DMS153 treated with DMSO at 0.1 percent for 48 hours (cell line): ENCODE data around the gene SH3D19.
A peak's percentile ranks its signal among the peaks of the same experiment; 100 is the strongest.
"Not testable (repeated sequence)": the region's sequence is repeated elsewhere in the genome, so short reads cannot be mapped to it uniquely, and the experiment has no call there.

ENCODE experiments used
- DNase-seq: peaks from one replicate; lab custom pipeline; 2025; ENCODE audit not compliant: unreplicated experiment; lab: John Stamatoyannopoulos, UW

SH3D19 gene

DNA sequence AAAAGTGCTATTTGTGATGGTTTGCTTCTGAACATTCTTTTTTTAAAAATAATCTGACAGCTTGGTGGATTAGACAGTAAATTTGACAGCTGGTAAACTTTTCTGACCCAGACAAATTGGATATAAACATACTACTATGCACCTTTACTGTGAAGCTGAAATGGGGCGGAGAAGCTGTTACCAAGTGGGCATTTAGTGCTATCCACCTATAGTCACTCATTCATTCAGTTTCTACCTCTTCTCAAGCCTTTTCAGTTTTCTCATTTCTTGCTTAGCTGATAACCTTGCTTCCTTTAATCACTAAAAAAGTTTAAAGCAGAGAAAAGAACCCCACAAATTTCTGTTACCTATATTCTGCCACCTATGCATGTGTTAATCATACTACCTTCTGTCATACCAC lies 220.8 kb downstream of the SH3D19 start:
- DNase-seq: no peak

DNA sequence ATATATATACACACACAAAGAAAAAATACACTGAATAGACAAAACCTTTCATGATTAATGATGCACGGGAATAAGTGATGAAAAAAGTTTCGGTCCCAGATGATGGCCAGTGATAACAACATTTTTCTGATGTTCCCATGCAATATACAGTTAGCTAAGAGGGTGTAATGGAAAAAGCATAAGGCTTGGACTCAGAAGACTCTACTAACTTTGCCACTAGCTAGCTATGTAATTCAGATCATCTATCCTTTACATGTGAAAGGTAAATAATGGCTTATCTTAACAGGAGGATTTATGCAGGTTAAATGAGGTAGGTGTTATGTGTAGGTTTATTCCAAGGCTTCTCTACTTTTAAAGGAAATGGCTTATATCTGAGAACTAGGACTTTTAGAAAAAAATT lies 221.6 kb downstream of the SH3D19 start:
- no peak for DNase-seq

DNA sequence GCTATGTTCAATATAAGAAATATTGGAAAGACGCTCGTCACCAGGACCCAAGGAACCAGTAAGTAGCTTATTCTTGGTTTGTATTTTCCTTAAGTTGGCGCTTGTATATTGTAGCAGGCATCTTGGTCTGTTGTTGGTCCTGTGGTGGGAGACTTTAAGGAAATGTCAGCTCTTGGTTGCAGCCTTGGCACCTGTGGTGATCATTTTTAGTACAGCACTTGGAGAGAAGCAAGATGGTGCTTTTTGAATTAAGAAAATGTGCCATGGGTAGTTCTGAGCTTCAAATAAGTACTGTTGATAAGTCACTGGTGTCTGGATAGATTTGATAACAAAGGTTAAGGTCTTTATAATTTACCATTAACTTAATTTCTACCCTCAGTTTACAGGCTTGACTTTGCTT lies 224.9 kb downstream of the SH3D19 start:
- no peak for DNase-seq

DNA sequence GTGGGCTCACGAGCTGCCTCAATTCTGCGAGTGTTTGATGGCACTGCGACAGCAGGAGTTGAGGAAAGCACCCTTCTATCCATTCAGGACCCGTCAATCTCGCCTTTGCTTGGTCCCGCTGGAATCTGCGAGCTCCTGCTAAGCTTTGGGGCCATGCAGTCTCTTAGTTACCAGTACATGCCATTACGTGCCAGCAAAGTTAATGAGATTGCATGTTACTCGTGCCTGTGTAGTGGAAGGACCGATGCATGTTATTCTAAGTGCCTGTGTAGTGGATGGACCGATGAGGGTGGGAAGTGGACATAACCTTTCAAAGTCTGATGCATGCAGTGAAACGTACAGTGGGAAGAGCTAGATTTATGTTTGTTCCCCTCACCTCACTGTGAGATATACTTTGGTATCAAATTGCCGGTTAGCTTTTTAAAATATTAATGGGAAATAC lies 225.4 kb downstream of the SH3D19 start:
- DNase-seq: no peak

DNA sequence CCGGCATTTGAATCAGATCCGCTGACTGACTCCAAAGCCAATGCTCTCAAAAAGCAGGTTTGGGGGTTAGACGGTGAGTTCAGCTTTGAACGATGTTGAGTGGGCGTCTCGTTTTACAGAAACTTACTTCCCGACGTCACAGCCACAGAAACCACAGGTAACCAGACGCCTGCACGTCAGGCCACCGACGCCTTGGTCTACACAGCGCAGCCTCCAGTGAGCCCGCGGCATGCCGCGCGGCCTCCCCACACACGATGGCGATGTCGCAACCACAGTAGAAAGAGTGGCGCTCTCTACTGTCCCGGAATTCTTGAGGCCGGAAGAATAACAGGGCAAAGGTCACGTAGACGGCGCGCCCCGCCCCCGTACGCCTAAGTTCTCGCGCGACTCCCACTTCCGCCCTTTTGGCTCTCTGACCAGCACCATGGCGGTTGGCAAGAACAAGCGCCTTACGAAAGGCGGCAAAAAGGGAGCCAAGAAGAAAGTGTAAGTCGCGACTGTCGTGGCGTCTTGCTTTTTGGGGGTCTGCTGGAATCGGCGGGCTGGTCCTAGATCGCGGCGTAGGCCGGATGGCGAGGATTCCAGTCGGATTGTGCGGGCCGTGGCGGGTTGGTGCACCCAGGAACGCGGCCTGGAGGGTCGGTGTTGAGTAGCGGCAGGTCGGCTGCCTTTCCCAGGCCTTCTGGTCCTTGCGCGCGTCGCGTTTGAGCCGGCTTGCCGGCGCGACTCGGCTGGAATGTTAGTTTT lies 226.0 kb downstream of the SH3D19 start, which contains the start of gene RPS3A:
TSS of gene RPS3A (plus strand) at position 400 of the 747 bp plus-strand sequence. CDS start at position 425, 25 bp downstream.
- DNase-seq: peak; percentile 86

DNA sequence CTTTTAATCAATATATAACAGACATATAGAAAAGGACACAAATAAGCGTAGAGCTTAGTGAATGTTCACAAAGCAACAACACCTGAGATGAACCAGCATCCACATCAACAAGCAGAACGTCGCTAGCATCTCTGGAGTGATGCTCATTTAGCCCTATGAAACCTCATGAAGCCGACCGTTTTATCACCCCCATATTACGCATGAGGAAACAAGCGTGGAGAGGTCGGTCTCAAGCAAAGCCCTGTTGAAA lies 226.5 kb downstream of the SH3D19 start:
- DNase-seq: no peak

DNA sequence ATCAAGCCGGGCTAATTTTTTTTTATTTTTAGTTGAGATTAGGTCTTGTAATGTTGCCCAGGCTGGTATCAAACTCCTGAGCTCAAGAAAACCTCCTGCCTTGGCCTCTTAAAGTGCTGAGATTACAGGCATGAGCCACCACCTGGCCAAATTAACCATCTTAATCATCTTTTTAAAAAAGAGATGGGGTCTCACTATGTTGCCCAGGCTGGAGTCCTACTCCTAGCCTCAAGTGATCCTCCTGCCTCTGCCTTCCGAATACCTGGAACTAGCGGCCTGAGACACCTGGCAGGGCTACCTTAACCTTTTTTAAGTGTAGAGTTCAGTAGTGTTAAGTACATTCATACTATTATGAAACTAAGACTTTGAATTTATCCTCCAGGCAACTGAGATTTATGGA lies 227.6 kb downstream of the SH3D19 start:
- DNase-seq: no peak

DNA sequence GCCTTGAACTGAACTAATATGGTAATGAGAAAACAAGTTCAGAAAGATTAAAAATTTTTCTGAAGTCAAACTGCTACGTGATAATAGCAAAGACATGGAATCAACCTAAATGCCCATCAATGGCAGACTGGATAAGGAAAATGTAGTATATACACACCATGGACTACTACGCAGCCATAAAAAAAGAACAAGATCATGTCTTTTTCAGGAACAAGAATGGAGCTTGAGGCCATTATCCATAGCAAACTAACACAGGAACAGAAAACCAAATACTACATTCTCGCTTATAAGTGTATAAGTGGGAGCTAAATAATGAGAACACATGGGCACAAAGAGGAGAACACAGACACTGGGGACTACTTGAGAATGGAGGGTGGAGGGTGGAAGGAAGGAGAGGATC lies 230.3 kb downstream of the SH3D19 start:
- no peak for DNase-seq

DNA sequence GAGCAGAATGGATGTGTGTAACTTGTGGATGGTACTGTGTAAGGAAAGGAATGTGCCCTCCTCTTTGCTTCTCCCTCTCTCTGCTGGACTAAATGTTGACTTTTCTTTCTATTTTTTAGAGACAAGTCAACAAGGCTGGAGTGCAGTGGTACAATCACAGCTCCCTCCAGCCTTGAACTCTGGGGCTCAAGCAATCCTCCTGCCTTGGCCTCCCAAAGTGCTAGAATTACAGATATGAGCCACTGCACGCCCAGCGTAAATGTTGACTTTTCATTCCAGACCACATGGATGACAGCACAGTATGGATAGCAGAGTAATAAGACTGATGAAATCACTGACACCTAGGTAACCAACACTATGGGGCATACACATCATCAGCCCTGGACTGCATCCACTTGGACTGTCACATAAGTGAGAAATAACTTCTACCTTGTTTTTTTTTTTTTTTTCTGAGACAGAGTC lies 231.1 kb downstream of the SH3D19 start:
- DNase-seq: no peak

DNA sequence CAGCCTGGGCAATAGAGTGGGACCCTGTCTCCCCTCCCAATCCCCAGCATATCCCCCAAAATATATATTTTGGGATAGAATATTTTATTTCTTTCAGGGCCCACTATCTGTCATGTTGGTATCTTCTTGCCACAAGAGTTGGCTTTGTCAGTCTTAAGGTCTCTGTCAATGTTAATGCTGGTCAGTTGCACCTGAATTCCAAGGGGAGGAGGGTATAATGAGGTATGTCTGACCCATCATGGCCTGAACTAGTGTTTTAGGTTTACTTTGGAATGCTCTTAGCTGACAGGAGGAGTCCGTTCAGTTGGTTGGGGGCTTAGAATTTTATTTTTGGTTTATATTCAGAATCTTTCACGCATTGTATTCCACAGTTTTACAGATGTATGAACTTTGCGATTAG lies 232.2 kb downstream of the SH3D19 start:
- DNase-seq: no peak

DNA sequence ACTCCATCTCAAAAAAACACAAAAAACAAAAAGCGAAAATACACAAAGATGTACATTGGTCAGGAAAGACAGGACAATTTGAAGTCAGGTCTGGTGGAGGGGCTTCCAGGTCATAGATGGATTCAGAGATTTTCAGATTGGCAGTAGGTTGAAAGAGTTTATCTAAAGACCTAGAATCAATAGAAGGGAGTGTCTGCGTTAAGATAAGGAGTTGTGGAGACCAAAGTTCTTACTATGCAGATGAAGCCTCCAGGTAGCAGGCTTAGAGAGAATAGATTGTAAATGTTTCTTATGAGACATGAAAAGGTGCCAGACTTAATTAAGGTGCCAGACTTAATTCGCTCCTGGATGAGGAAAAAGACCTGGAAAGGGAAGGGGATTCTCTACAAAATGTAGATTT lies 232.9 kb downstream of the SH3D19 start:
- no peak for DNase-seq

DNA sequence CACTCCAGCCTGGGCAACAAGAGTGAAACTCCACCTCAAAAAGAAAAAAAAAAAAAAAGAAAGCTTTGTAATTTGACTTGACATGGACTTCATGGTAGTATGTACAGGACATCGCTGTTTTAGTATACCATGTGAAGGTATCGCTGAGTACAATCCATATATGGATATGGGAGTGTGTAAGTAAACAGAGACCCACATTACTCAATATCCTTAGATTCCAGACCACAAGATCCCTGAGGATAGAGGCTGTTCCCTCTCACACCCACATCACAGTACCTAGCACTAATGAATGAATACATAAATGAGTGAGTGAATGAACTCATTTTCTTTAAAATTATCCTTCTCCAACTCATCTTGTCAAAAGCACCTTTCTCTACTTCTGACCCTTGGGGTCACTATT lies 234.4 kb downstream of the SH3D19 start:
- DNase-seq: no peak

DNA sequence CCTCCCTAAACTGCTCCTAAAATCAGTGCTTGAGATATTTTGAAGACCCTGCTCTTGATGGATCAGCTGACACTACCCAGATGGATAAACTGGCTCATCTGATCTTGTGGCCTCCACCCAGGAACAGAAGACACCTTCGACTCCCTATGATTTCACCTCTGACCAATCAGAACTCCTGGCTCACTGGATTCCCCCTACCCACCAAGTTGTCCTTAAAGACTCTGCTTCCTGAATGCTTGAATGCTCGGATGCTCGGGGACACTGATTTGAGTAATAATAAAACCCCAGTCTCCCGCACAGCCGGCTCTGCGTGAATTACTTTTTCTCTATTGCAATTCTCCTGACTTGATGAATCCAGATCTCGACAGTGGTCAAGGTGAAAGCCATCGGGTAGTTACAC lies 237.9 kb downstream of the SH3D19 start:
- no peak for DNase-seq

DNA sequence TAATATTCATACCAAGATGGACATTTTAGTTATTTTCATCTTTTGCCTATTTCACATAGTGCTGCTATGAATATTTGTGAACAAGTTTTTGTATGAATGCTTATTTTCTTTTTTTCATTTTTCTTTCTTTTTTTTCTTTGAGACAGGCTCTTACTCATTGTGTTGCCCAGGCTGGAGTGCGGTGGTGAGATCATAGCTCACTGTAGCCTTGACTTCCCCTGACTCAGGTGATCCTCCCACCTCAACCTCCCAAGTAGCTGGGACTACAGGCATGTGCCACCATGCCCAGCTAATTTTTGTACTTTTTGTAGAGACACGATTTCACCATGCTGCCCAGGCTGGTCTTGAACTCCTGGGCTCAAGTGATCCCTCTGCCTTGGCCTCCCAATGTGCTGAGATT lies 247.4 kb downstream of the SH3D19 start:
- DNase-seq: not testable (repeated sequence)

DNA sequence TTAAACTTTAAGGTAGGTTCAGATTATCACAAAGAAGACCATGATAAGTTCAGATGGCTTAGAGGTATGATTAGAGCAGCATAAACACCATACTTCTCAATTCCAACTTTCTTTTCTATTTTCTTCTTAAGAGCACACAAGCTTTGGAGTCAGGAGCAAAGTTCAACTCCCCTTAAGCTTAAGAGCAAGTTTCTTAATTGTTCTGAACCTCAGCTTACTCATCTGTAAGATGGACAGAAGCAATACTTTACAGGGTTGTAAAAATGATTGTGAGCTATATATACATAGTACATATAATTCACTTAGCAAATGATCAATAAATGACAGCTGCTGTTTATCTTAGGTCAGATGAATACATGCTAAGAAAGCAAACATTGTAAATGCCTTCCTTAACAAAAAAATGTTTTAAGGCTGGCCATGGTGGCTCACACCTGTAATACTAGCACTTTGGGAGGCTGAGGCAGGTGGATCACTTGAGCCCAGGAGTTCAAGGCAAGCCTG lies 250.9 kb downstream of the SH3D19 start:
- no peak for DNase-seq
